HepG2 (cell line): ENCODE data around the gene ABL2. TPM values are rescaled to one million over a fixed set of nuclear protein-coding genes. Genes with fewer than 3 reads are reported as not detected.

Source experiments
- ARID2 ChIP-seq: sonication (generic); formaldehyde crosslinking; IDR thresholded peaks from 2 replicates; pipeline ENCODE4 v1.8.1; 2022; ENCODE audit warnings: mild to moderate bottlenecking, missing genetic modification reagents, borderline replicate concordance
- ATM ChIP-seq: fragments of 450-650 bp; IDR thresholded peaks from 2 replicates; pipeline ENCODE4 v1.7.1; 2017; ENCODE audit warnings: mild to moderate bottlenecking, borderline replicate concordance
- CENPT ChIP-seq: sonication (generic); formaldehyde crosslinking; IDR thresholded peaks from 2 replicates; pipeline ENCODE4 v1.8.0; 2022; ENCODE audit warnings: low read depth, mild to moderate bottlenecking, moderate library complexity, missing genetic modification reagents
- DR1 ChIP-seq: sonication (generic); formaldehyde crosslinking; IDR thresholded peaks from 2 replicates; pipeline ENCODE4 v1.8.0; 2021; ENCODE audit warnings: mild to moderate bottlenecking, missing genetic modification reagents, inconsistent platforms
- EZH2 ChIP-seq: conservative IDR thresholded peaks from 2 replicates; pipeline ENCODE4 v1.6.1; 2012; ENCODE audit warnings: mild to moderate bottlenecking, low read depth, low read length, moderate library complexity
- FOXP1 ChIP-seq, 2 experiments: fragments of 450-650 bp in 1 of 2; IDR thresholded peaks; 2 replicates each; pipeline ENCODE4 v1.6.1; 2017 to 2018; ENCODE audit warnings: antibody characterized with exemption in 1 of 2
- HNRNPUL1 ChIP-seq: fragments of 200-400 bp; formaldehyde crosslinking; IDR thresholded peaks from 2 replicates; pipeline ENCODE4 v1.6.1; 2017; ENCODE audit warnings: low read depth, mild to moderate bottlenecking, low read length, moderate library complexity
- LRRFIP1 ChIP-seq: sonication (generic); formaldehyde crosslinking; conservative IDR thresholded peaks from 2 replicates; pipeline ENCODE4 v1.4.0; 2020; ENCODE audit warnings: missing genetic modification reagents
- MAFF ChIP-seq: IDR thresholded peaks from 2 replicates; pipeline ENCODE4 v1.6.1; 2011; ENCODE audit warnings: low read depth, low read length, improper control_type of control experiment
- MIER3 ChIP-seq: IDR thresholded peaks from 2 replicates; pipeline ENCODE4 v1.6.1; 2016; ENCODE audit warnings: missing compliant biosample characterization, borderline replicate concordance
- TBL1XR1 ChIP-seq: fragments of 150-350 bp; IDR thresholded peaks from 2 replicates; pipeline ENCODE4 v1.6.1; 2014; ENCODE audit warnings: borderline replicate concordance, low read length; ENCODE audit not compliant: partially characterized antibody
- U2AF2 ChIP-seq: fragments of 200-400 bp; formaldehyde crosslinking; IDR thresholded peaks from 2 replicates; pipeline ENCODE4 v1.6.1; 2017; ENCODE audit warnings: low read depth, mild to moderate bottlenecking, low read length
- ZBTB26 ChIP-seq: IDR thresholded peaks from 2 replicates; pipeline ENCODE4 v1.6.1; 2016; ENCODE audit warnings: missing compliant biosample characterization, missing genetic modification reagents, borderline replicate concordance
- ZFY ChIP-seq: sonication (generic); formaldehyde crosslinking; IDR thresholded peaks from 2 replicates; pipeline ENCODE4 v1.4.0; 2020; ENCODE audit warnings: missing genetic modification reagents
- ZFYVE20 ChIP-seq: sonication (generic); formaldehyde crosslinking; IDR thresholded peaks from 2 replicates; pipeline ENCODE4 v1.8.0; 2023; ENCODE audit warnings: low read depth, mild to moderate bottlenecking, moderate library complexity, missing genetic modification reagents, borderline replicate concordance
- ZNF3 ChIP-seq: IDR thresholded peaks from 2 replicates; pipeline ENCODE4 v1.7.0; 2017; ENCODE audit warnings: inconsistent platforms
- ZNF597 ChIP-seq: sonication (generic); formaldehyde crosslinking; IDR thresholded peaks from 2 replicates; pipeline ENCODE4 v1.5.0; 2020; ENCODE audit warnings: missing genetic modification reagents
- ZNF672 ChIP-seq: sonication (generic); formaldehyde crosslinking; IDR thresholded peaks from 2 replicates; pipeline ENCODE4 v1.8.1; 2022; ENCODE audit warnings: missing genetic modification reagents
- polyA plus RNA-seq, 8 experiments: library from polyadenylated mRNA; depleted of rRNA in 3 of 8; stranded (reverse) in 7 of 8; unstranded in 1 of 8; fragments of >200 nt; fragmentation: Illumina TruSeq in 4 of 8; extraction: Trizol in 4 of 8; gene quantifications; 2 replicates each; pipeline versions ENCODE4 v1.2.1 to v1.2.3, GENCODE V29; 2011 to 2016; ENCODE audit warnings: low read depth in 4 of 8, missing spikeins in 1 of 8, mixed read lengths in 1 of 8; ENCODE audit not compliant: insufficient read depth in 1 of 8
- total RNA-seq, 5 experiments: library from RNA; depleted of rRNA; stranded (reverse); fragments of >200 nt; fragmentation: Illumina TruSeq; extraction: Trizol; gene quantifications; 2 replicates each; pipeline ENCODE4 v1.2.3, GENCODE V29; 2016; ENCODE audit warnings: low read depth in 1 of 5

Gene ABL2
- total and polyA plus RNA-seq, 2 of the 13 experiments (the other 11 are each of a cell fraction or from before 2014, with no cell fraction given): 5.8 to 6.0 TPM

- TF ChIP-seq ZFYVE20 (CRISPR knock-in tag): no peak
- no peak for TF ChIP-seq LRRFIP1 (CRISPR knock-in tag)
- TF ChIP-seq DR1 (CRISPR knock-in tag): peak; percentile 90
- peak; percentile 90; the same call in 1 of the 2 replicates for TF ChIP-seq U2AF2
- TF ChIP-seq ZBTB26 (CRISPR knock-in tag): no peak
- no peak for TF ChIP-seq FOXP1 (IDR thresholded peaks at IDR 0.05)
- TF ChIP-seq FOXP1 (CRISPR knock-in tag; IDR thresholded peaks at IDR 0.05): no peak
- no peak for TF ChIP-seq EZH2
- no peak for TF ChIP-seq CENPT (CRISPR knock-in tag)
- no peak for TF ChIP-seq MIER3 (CRISPR knock-in tag)
- TF ChIP-seq ARID2 (CRISPR knock-in tag): no peak
- TF ChIP-seq ZNF672 (CRISPR knock-in tag): no peak
- TF ChIP-seq ATM: no peak
- no peak; the same call in 1 of the 2 replicates for TF ChIP-seq ZNF3 (CRISPR knock-in tag)
- TF ChIP-seq ZFY (CRISPR knock-in tag): peak; percentile 93
- no peak for TF ChIP-seq ZNF597 (CRISPR knock-in tag)
- no peak for TF ChIP-seq HNRNPUL1
- no peak for TF ChIP-seq MAFF
- peak; percentile 16 for TF ChIP-seq TBL1XR1
Observed at GRCh38 chr1:179081687-179082332, 147.7 kb downstream of the ABL2 start, which contains the start of gene TOR3A (continued).
